Measurements from ENCODE around the gene TCF25.
"Not testable (repeated sequence)": the region's sequence is repeated elsewhere in the genome, so short reads cannot be mapped to it uniquely, and the experiment has no call there.

Gene TCF25

DNA sequence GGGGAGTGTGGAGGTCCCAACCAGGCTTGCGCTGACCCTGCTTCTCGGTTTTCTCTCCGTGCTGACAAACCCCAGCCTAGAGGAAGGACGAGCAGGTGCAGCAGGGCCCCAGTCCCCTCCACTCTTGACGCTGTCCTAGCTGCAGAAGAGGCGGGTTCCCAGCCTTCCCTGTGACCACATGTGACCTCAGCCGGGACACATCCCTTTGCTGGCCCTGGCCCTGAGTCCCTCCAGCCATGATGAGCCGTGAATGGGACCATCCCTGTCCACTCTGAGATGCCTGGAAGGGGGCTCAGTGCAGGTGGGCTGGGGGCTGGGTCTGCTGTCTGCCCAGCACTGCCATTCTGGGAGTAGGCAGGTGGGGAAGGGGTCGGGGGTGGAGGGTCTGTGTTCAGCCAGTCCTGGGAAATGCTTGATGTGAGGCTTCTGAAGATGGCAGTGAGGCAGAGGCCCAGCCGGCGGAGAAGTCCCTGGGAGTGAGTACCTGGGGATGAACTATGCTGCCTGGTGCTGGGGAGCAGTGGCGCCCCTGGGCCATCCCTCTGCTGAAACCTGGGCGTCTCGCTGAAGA, 47.8 kb downstream of the TCF25 start:
- peak; percentile 42 for DNase-seq

DNA sequence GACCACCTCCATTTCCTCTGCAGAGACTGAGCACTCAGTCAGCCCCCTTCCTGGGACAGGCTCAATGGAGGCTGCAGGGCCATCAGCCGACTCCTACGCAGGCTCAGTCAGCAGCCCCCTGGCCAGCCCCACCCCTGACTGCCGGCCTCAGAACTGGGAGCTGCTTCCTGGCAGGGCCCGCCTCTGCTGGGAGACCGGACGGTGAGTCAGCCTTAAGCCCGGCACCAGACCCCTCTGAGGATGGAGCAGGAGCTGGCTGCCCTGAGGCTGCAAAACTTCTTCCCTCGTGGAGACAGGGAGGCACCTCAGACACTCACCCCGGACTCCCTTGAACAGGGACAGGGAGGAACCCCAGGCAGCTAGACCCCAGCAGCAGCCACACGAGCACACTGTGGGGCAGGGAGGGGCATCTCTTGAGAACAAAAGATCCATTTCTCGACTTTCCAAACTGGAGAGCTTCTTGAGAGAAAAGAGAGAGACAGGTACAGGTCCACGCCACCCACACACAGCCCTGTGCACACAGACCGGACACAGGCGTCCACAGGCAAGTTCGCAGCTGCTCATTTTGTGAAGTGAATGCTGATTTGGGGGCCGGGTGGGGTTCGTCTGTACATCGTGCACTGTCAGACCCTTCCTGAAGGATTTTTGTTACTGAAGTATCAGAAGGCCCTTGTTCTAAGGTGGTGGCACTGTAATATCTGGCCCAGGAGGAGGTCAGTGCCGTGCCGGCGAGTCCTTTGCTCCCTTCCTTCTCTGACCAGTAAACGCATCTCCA, 48.5 kb downstream of the TCF25 start:
- peak; percentile 100 for DNase-seq

DNA sequence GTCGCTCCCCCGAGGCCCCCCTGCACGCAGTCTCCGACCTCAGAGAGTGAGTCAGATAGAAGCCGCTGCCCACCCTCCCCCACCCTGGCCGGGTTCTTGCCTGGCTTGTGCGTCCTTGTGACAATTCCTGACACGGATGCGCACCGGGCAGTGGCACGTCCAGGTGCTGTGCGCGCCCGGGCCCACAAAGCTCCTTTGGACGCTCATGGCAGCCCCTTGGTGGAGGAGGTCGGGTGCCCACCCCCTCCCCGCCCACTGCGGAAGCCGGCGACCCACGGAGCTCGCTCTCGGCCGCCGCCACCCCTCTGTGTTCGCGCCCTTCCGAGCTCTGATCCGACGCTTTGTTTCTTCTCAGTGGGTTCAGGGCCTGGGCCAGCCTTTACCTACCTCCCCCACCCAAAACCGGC, 49.1 kb downstream of the TCF25 start:
- peak; percentile 90 for DNase-seq

DNA sequence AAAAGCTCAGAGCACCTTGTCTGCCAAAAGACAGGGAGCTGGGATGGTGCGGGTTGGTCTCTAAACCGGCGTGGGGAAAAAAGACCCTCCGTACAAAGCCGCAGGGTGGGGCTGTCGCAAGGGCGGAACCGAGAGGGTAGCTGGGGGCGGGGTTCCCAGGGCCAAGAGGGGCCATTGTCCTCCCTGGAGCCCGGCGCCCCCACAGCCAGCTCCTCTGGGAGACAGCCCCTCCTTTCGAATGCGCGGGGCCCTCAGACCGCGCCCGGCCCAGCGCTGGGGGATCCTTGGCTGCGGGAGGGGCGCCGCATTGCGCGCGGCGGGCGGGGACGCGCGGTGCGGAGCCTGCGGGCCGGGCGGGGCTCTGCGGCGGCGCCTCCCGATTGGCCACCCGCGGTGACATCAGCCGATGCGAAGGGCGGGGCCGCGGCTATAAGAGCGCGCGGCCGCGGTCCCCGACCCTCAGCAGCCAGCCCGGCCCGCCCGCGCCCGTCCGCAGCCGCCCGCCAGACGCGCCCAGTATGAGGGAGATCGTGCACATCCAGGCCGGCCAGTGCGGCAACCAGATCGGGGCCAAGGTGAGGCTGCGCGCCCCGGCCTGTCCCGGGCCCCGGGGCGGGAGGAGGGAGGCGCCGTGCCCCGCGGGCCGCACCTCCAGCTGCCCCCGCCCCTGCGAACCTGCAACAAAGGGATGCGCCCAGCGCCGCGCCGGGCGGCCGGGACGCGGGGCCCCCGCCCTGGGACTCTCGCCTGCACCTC, 49.7 kb downstream of the TCF25 start, which contains the start of gene TUBB3:
Gene TUBB3, plus strand, starts transcription at position 459 of the 756 bp plus-strand sequence. Its CDS starts 60 bp downstream, at position 519.
- peak; percentile 99 for DNase-seq

DNA sequence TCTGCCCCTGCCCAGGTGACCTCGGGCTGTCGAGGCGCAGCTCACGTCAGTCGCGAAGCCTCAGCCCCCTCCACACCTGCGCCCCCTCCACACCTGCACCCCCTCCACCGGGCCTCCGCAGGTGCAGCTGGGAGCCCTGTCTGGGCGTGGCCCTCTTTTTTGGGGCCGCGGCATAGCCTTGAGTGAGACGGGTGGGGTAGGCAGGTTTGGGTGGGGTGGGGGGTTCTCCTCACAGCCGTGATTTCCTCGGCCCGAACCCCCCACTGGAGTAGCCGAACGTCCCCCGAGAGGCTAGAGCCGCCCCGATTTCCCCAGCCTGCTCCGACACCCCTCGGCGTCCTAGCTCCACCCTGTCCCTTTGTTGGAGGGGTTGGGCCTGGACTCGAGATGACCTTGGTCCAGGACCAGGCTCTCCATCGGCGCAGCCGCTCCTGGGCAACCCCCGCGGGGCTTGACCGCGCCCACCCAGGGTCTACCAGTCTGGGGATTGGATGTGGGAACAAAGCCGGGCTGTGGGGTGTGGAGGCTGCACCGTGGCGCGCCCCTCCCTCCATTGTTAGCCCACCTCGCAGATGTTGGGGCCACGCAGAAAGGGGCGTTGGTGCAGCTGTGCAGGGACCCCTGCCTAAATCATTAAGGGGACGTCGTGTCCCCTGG, 50.4 kb downstream of the TCF25 start:
- DNase-seq = peak; percentile 51

DNA sequence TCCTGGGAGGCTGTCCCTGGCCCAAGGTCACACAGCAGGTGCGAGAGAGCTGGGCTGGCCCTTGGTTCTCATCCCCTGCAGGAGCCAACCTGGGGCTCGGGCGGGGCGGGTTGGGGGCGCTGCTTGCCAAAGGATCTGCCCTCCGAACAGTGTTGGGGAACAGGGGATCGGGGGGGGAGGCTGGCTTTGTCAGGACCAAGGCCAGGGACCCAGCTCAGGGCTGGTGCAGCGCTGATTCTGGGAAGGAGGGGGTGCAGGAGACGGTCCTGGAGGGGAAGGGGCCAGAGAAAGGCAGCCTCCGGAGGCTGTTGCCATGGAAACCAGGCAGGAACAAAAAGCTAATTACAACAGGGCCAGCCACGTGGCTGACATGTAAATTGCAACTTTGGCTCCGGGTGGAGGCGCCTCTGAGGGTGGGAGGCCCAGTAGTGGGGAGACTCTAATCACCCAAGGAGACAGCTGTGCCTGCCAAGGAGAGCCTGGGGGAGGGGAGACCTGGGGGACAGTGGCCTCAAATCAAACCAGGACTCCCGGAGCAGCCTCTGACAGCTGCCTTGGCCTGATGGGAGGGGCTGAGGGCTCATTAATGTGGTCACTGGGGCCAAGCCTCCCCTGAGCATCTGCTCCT, 51.0 kb downstream of the TCF25 start:
- DNase-seq = peak; percentile 65

DNA sequence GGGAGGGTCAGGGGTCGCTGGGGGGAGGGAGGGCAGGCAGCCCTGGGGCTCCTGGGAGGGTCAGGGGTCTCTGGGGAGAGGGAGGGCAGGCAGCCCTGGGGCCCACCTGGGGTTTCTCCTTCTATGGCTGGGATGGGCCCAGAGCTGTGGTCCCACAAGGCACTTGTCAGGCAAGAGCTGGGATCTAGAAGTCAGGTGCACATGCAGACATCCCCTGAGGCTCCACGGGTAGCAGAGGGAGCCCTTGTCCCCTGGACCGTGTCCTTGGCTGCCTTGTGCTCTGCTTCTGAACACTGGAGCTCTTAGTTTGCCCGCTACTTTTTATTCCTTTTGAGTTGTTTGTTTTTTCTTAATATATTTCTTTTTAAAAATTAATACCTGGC, 51.5 kb downstream of the TCF25 start:
- peak; percentile 51 for DNase-seq

DNA sequence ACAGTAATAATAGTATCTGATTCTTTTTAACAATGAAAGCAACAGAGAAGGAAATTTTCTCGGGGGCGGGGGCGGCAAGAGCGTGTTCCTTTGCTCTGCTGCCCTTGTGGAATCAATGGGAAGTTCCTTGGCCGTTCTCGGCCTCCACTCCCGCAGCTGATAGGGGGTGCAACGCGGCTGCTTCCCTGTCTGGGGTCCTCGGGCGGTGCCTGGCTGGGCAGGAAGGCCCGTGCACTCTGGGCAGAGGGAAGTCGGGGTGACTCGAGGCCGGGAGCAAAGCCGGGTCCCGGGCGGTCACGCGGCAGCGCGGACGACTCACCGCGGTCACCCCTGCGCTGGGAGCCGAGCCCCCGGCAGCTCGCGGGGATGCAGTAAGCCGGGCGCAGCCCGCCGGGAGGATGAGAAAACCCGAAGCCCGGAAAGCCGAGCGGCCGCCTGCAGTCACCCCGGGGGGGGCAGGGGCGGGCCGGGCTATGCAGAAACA, 52.2 kb downstream of the TCF25 start:
- peak; percentile 74 for DNase-seq

DNA sequence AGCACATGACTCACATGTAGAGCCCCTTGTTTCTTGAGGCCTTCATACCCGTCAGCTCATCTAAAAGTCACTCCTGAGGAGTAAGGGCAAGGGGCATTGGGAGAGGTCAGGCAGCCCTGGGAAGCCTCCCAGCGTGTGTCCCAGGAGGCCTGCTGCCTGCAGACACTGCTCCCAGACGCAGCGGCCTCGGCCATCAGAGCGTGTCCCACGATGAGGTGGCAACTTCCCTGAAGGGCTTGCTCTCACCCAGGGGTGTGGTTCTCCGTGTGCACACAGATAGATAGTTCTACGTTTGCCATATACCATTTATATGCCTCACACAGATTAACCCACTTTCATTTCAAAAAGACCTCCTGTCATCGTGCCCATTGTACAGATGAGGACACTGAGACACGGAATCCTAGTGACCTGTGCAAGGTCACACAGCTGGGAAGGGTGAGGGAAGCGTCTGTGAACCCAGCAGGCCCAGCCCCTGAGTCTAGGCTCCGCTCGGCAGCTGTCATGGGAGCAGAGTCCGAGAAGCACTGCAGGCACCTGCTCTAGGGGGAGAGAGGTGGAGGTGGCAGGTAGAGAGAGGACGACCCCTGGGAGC, 58.0 kb downstream of the TCF25 start:
- DNase-seq = no peak

DNA sequence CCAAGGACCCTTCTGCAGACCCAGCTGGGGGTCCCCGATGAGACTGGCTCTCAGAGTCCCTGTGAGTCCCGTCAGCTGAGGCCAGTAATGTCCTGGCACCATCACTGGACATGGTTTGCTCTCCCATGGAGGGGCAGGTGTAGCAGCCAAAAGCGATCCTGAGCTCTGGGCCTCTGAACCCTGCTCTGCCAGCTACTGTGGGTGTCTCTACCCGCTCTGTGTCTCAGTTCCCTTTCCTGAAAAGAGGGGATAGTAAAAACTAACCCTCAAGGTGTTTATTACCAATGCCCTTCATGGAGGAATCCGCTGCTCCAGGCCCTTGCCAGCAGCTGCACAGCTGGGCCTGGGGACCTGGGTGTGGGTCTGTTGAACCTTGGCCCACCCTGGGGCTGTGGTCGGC, 58.6 kb downstream of the TCF25 start:
- DNase-seq = no peak

DNA sequence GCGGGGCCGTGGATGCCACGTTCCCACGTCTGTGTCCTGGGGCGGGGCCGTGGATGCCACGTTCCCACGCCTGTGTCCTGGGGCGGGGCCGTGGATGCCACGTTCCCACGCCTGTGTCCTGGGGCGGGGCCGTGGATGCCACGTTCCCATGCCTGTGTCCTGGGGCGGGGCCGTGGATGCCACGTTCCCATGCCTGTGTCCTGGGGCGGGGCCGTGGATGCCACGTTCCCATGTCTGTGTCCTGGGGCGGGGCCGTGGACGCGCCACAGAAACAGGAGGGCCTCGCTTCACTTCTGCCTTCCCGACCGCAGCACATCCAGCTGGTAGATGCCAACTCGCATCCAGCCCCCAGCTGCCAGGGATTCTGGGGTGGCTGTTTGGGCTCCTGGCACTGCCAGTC, 60.6 kb downstream of the TCF25 start:
- DNase-seq = not testable (repeated sequence)

DNA sequence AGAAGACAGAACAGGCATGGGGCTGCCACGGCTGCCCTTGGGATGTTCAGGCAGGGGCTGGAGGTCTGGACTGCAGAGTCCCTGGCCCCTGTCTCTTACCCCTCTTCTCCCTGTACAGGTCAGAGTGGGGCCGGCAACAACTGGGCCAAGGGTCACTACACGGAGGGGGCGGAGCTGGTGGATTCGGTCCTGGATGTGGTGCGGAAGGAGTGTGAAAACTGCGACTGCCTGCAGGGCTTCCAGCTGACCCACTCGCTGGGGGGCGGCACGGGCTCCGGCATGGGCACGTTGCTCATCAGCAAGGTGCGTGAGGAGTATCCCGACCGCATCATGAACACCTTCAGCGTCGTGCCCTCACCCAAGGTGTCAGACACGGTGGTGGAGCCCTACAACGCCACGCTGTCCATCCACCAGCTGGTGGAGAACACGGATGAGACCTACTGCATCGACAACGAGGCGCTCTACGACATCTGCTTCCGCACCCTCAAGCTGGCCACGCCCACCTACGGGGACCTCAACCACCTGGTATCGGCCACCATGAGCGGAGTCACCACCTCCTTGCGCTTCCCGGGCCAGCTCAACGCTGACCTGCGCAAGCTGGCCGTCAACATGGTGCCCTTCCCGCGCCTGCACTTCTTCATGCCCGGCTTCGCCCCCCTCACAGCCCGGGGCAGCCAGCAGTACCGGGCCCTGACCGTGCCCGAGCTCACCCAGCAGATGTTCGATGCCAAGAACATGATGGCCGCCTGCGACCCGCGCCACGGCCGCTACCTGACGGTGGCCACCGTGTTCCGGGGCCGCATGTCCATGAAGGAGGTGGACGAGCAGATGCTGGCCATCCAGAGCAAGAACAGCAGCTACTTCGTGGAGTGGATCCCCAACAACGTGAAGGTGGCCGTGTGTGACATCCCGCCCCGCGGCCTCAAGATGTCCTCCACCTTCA, 61.5 kb downstream of the TCF25 start:
- no peak for DNase-seq

DNA sequence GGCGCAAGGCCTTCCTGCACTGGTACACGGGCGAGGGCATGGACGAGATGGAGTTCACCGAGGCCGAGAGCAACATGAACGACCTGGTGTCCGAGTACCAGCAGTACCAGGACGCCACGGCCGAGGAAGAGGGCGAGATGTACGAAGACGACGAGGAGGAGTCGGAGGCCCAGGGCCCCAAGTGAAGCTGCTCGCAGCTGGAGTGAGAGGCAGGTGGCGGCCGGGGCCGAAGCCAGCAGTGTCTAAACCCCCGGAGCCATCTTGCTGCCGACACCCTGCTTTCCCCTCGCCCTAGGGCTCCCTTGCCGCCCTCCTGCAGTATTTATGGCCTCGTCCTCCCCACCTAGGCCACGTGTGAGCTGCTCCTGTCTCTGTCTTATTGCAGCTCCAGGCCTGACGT, 62.2 kb downstream of the TCF25 start:
- DNase-seq = not testable (repeated sequence)

DNA sequence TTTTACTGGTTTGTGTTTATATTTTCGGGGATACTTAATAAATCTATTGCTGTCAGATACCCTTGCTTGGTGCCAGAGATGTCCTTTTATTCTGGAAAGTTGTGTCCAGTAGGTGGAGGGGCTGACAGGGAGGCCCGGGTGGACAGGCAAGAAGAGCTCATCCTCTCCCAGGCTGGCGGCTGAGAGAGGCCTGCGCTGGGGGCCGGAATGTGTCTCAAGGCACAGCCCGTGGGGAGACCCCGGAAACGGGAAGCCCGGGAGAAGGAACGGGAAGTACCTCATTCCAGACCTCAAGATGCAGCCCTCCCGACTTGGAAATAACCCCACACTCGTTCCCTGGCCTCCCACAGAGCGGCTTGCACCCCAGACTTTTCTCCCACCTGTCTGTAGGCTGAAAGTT, 62.6 kb downstream of the TCF25 start:
- no peak for DNase-seq

DNA sequence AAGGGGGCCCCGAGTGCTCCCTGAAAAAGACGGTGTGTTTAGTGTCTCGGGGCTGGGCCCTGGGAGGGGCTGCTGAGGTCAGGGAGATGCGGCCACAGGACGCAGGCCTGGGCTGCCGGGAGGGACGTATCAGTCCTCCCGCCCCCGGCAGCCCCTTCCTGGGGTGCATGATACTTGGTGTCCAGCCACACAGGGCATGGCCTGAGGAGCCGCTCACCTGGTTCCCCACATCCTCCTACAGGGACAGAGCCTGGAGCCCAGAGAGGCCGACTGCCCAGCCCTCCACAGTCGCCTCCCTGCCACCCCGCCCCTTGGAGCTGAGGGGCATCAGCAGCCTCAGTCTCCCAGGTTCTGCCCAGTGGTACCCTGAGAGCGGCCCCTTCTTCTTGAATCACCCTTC, 63.1 kb downstream of the TCF25 start:
- DNase-seq = no peak

DNA sequence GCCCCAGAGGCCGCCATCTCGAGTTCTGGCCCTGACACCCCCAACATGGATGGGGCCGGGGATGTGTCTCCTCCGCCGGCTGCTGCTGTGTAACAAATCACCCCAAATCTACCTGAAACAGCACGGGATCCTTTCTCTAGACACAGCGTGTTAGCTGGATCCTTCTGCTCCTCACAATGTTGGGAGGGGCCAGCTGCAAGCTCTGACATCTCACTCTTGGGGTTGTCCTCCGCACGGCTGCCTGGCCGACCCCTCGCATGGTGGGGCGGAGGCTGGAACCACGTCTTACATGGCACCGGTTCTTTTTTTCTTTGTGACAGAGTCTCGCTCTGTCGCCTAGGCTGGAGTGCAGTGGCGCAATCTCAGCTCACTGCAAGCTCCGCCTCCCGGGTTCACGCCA, 63.6 kb downstream of the TCF25 start:
- DNase-seq = no peak

DNA sequence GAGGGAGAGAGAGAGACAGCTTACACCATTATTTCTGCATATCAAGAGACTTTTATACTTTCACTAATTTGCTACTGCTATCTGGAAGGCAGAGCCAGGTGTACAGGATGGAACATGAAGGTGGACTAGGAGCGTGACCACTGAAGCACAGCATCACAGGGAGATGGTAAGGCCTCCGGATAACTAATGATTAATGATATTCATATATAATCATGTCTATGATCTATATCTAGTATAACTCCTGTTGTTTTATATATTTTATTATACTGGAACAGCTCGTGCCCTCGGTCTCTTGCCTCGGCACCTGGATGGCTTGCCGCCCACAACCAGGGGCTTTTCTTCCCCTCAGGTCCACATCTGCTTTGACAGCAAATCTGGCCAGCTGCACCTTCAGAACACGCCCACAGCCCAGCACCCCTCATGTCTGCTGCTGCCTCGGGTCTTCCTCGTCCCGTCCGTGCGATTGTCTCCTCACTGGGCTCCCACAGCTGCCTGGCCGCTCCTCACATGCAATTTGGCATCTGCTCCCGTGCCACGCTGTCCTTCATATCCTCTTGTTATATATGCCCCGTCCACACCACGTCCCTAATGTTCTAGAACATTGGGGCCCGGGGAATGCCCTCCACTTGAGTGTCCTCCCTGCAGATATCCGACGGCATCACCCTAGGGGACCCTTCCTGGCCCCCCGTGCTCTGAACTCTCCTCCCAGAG, 64.9 kb downstream of the TCF25 start:
- DNase-seq = no peak

DNA sequence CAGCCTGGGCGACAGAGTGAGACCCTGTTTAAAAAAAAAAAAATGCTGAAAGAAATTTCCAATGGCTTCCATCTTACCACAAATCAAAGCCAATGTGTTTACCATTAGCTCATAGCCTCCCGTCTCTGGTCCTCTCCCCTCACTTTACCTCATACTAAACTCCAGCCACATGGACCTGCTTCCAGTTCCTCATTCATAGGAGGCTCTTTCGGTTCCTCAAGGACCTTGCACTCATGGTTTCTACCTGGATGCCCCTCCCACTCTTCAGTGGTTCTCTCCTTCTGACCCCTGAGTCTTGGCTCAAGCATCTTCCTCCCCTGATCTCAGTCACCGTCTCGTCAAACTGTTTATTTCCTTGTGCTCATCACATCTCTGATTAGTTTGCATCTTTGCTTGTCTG, 71.4 kb downstream of the TCF25 start:
- no peak for DNase-seq

DNA sequence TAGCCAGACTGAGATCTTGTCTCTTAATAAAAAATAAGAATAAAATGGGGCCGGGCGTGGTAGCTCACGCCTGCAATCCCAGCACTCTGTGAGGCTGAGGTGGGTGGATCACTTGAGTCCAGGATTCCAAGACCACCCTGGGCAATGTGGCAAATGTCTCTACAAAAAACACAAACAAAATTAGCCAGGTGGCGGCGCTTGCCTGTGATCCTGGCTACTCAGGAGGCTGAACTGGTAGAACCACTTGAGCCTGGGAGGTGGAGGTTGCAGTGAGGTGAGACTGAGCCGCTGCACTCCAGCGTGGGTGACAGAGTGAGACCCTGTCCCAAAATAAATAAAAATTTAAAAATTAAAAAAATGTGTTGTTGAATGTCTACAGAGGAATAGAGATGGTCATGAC, 72.3 kb downstream of the TCF25 start:
- DNase-seq = no peak

DNA sequence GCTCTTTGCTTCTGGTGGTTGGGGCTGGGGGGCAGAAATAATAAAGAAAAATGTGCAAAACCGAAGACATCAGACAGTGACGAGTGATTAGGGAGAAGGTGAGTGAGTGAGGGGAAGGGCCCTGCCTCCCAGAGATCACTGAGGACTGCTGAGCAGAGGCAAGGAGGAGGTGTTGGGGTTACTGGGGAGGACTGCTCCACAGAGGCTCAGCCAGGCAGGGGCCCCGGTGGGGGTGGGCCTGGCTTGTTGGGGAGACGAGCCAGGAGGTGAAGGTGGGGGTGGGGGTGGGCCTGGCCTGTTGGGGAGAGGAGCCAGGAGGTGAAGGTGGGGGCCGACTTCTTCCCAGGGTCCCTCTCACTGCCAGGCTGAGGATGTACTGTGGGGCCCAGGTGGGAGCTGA, 73.1 kb downstream of the TCF25 start:
- no peak for DNase-seq

Measured in 8988T (cell line).